ENCODE results near the gene IRAK2.

DNA sequence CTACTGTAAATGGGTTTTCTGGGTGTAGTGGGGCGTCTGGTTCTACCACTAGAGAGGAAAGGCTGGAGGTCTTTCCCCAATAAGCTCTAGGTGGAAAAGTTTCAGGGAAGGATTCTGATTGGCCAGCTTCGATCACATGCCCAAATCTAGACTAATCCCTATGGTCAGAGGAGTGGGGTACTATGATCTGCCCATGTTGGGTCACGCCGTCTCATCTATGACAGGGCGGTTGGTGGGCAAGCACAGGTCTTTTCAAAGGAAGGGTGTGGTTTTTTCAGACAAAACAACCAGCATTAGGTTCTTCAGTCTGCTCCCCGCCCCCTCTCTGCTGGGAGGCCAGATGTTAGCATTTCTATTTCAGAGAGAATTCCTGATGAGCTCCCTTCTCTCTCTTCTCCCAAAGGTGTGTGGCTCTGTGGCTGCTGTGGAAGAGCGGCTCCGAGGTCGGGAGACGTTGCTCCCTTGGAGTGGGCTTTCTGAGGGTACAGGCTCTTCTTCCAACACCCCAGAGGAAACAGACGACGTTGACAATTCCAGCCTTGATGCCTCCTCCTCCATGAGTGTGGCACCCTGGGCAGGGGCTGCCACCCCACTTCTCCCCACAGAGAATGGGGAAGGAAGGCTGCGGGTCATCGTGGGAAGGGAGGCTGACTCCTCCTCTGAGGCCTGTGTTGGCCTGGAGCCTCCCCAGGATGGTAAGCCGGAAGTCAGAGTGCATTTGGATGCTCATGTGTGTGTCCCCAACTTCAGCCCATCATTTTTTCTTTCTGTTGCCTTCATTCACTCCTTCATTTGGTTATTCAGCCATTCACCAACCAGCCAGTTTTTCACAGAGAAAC lies 73.8 kb downstream of the IRAK2 start:
- TF ChIP-seq POLR2AphosphoS5 (IDR thresholded peaks at IDR 0.05; ENCODE audit: borderline replicate concordance, low read depth, low read length): no peak
- TF ChIP-seq EZH2 (IDR thresholded peaks at IDR 0.05): no peak
- no peak for TF ChIP-seq FOXP2 (optimal IDR thresholded peaks at IDR 0.05; ENCODE audit: control extremely low read depth, extremely low read length, insufficient read depth)

All from SK-N-MC (cell line).